Neural cell (in vitro differentiated cells): ENCODE results near the gene PSMA2.

Experiments
- CTCF ChIP-seq: fragments of 450-650 bp; IDR thresholded peaks from 2 replicates; pipeline ENCODE4 v1.5.1; 2014; ENCODE audit warnings: antibody characterized with exemption, mild to moderate bottlenecking, moderate library complexity; ENCODE audit not compliant: poor library complexity, severe bottlenecking
- EP300 ChIP-seq: fragments of 450-650 bp; conservative IDR thresholded peaks from 2 replicates; pipeline ENCODE4 v1.6.1; 2014; ENCODE audit warnings: antibody characterized with exemption, mild to moderate bottlenecking, moderate library complexity; ENCODE audit not compliant: poor library complexity, severe bottlenecking
- EZH2 ChIP-seq: fragments of 200-600, 300-800 bp; shearing (Covaris generic), sonication (generic); IDR thresholded peaks from 2 replicates; pipeline ENCODE4 v1.6.1; 2014; ENCODE audit warnings: antibody characterized with exemption, low read length, borderline replicate concordance, mild to moderate bottlenecking; ENCODE audit not compliant: insufficient read depth, poor library complexity, severe bottlenecking
- MXI1 ChIP-seq: fragments of 450-650 bp; conservative IDR thresholded peaks from 2 replicates; pipeline ENCODE4 v1.6.1; 2014; ENCODE audit warnings: antibody characterized with exemption, mild to moderate bottlenecking; ENCODE audit not compliant: poor library complexity, severe bottlenecking
- POLR2AphosphoS5 ChIP-seq: IDR thresholded peaks from 2 replicates; pipeline ENCODE4 v1.6.1; 2012
- REST ChIP-seq: IDR thresholded peaks from 2 replicates; pipeline ENCODE4 v1.6.1; 2012; ENCODE audit warnings: borderline replicate concordance
- TAF1 ChIP-seq: IDR thresholded peaks from 2 replicates; pipeline ENCODE4 v1.6.1; 2012; ENCODE audit warnings: low read depth

GRCh38 chr7:42914009-42914408 lies 18.0 kb downstream of the PSMA2 start:
- TF ChIP-seq MXI1: no peak
- no peak for TF ChIP-seq EP300
- TF ChIP-seq TAF1: no peak
- no peak for TF ChIP-seq CTCF
- TF ChIP-seq REST: no peak
- no peak for TF ChIP-seq POLR2AphosphoS5
- TF ChIP-seq EZH2: no peak
